ENCODE results near the gene GOPC.
"Not testable (repeated sequence)": the region's sequence is repeated elsewhere in the genome, so short reads cannot be mapped to it uniquely, and the experiment has no call there.

Gene GOPC

DNA sequence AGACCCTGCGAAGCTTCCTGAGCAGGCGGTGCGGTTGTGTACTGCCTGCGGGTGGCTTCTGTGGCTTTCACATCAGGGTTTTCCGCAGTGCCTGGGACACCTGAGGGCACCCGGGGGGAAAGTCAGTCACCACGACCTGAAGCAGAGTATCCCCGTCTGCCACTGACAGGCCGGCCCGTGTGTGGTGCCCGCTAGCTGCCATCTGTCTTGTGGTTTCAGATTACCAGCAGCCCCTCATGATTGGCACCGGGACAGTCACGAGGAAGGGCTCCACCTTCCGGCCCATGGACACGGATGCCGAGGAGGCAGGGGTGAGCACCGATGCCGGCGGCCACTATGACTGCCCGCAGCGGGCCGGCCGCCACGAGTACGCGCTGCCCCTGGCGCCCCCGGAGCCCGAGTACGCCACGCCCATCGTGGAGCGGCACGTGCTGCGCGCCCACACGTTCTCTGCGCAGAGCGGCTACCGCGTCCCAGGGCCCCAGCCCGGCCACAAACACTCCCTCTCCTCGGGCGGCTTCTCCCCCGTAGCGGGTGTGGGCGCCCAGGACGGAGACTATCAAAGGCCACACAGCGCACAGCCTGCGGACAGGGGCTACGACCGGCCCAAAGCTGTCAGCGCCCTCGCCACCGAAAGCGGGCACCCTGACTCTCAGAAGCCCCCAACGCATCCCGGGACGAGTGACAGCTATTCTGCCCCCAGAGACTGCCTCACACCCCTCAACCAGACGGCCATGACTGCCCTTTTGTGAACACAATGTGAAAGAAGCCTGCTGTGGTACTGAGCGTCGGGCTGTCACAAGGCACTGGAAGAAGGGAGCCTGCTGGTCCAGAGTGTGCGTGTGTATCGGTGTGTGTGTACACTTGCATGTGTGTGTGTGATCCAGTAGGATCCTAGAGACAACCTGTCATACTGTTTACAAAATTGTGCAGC, 54.4 kb downstream of the GOPC start:
- no peak for DNase-seq

DNA sequence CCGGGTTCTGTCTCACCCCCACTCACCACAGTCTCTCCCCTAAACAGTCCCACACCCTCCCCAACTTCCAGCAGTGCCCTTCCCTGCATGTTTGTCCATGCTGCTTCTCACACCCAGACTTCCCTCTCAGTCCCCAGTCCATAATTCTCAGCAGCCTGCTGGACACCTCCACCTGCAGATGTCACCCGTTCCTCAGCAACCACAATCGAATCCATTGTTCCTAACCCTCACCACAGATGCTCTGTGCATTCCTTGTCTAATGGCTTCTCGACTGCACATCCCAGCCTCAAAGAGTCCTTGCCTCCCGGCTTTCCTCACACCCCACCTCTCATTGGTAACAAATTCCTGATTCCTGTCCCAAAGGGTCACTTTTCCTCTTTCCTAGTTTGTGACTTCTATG, 55.6 kb downstream of the GOPC start:
- no peak for DNase-seq

DNA sequence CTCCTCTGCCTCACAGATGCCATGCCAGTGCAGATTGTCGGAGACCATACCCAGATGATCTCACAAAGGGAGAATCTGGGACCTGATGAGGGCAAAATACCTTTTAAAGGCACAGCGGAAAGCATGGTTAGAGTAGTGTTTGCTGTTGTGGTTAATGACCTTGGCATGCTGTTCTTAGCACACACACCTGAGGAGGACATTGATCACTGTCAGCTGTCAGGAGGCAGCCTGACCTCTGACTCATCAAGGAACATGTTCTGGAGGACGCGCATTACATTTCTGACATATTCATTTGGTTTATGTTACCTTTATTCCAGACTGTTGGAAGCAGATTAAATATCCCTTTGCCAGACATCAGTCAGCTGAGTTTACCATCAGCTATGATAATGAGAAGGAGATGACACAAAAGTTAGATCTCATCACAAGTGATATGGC, 57.1 kb downstream of the GOPC start:
- DNase-seq: peak; percentile 22

DNA sequence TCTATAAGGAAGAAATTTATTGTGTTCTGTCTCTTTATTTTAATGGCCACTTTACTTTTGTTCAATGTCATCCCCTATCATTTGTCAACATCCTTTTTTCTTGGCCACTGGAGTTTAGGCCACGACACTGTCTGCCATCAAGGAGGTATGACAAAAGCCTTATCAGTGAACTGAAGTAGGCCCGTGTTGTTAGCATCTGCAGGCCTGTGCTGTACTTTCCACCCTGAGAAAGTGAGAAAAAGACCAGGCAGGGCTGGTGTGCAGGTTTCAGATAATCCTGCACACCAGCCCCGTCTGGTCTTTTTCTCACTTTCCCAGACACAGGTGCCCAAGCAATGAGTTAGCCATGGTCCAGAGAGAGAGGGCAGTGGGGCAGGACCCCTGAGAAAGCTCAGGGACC, 57.6 kb downstream of the GOPC start:
- no peak for DNase-seq

DNA sequence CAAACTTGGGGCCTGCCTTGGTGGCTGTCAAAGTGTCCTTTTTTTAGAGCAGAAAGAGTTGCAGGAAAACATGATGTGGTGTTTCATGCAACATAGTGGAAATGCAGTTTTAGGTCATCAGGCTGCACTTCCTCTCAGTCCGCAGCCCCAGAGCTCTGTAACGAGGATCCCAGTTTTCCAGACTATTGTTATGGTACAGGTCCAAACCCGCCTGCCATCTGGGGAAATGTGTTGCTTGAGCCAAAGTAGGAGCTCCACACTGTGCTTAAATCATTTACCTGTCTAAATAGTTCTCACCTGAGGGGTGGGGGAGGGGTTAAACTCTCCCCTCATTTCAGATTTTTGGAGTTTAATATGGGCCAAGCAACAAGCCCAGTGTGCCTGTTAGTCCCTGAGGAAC, 59.8 kb downstream of the GOPC start:
- DNase-seq: no peak

DNA sequence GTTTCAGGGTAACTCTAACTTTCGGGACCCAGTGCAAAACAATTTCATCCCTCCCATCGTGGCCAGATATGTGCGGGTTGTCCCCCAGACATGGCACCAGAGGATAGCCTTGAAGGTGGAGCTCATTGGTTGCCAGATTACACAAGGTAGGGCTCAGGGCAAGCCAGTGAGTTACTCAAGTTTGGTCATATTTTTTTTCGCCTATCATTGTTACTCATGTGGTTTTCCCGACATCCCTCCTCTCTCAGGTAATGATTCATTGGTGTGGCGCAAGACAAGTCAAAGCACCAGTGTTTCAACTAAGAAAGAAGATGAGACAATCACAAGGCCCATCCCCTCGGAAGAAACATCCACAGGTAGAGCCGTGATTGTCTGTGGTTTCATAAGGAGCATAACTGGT, 61.6 kb downstream of the GOPC start:
- DNase-seq: no peak

DNA sequence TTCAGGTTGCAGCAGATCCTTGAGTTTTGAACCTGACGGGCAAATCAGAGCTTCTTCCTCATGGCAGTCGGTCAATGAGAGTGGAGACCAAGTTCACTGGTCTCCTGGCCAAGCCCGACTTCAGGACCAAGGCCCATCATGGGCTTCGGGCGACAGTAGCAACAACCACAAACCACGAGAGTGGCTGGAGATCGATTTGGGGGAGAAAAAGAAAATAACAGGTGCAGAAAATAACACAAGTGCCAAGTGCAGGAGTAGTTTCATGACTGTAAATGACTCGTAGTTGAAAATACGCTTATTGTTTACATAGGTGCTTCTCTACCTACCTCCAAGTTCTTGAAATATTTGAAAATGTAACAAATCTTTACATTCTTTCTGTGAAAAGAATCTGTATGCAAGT, 63.7 kb downstream of the GOPC start:
- no peak for DNase-seq

DNA sequence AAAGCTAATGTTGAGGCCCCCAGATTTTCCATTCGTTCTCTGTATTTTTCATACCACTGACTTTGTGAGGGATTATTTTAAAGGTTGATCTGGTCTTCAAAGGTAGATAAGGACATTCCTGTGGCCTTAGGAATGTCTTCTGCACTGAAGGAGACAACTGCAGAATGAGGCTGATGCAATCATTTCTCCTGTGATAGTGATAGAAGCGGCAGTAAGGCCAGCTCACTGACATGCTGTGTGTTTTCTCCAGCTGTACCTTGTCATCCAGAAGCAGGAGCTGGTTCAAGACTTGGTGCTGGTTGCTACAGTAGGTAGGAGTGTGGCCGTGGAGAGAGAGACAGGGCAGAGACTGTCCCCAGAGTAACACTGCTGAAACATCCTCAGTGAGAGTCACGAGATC, 66.0 kb downstream of the GOPC start:
- no peak for DNase-seq

DNA sequence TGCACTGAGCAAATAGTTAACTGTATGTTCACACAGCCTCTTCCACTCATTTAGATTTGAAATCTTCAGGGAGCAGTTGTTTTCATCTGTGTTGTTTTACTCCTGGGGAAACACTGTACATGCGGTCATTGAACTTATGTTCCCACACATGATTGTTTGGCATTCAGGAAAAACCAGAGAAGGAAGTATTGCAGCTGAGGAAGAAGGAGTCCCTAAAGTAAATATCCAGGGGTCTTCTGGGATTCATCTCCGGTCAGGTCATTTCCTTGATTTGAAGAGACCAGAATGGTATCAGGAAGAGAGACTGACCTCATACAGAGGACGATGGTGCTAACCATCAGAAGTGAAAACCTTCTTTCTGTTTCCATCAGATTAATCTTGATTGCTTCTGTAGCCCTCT, 67.3 kb downstream of the GOPC start:
- DNase-seq: no peak

DNA sequence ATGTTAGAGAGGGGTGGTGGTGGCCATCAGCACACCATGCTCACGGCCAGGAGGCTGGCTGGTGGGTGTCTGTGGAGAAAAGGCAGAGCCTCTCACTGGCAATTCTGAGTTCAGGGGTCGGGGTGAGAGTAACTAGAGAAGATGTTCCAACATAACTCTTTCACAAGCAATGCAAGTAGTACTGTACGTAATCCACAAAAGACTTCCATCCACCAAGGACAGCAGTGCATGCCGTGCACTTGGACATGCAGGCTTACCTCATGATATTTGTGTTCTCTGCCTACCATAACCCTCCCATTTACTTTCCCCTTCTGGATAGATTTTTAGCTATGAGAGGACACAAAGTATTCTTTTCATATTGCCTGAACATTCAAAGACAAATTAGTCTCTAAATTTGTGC, 68.5 kb downstream of the GOPC start:
- no peak for DNase-seq

DNA sequence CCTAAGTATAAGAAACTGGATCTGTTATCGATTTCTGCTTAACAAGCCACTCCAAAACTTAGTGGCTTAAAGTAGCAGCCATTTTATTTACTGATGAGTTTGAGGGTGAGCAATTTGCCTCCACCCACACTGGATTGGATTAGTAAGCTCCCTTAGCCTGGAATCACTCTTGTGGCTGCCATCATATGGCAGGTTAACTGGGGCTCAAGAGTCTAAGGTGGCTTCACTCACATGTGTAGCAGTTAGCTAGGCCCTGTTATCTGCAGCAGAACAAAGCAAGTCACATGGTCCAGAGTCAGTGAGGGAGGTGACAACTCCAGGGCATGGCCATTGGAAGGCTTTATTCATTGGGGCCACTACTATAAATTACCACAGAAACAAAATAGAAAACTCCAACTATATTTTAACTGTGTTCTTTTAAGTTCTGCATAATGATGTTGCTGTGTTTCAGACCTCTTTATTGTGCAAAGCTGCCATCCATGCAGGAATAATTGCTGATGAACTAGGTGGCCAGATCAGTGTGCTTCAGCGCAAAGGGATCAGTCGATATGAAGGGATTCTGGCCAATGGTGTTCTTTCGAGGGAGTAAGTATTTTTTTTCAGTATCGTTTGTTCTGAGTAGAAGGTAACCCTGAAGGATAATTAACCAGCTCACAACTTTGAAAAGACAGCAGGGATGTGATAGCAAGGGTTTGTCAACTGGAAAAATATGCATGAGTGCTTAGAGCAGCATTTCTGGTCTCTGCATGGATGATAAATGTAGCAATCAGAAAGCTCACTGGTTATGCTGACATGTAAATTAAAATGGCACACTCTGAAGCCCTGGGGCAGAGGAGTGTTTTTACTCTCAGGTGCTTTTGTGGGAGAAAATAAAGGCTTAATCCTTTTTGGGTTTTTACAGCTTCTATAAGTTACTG, 70.2 kb downstream of the GOPC start:
- no peak for DNase-seq

DNA sequence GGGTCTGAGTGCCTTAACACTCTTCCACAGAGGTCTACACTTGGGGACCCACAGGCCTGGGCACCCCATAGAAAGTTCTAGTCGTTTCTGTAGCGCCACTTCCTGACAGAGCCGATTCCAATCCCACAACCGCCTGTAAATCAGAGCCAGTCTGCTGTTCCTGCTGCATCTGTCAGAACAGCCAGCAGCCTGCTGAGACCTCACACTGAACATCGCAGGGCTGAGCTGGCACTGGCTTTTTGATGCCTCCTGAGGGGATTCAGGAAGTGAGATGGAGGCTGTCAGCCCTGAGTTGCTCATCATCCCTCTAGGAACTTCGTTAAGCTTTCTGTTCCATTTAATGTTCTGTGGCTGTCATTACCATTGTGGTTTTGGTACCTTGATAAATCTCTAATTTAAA, 71.0 kb downstream of the GOPC start:
- DNase-seq: no peak

DNA sequence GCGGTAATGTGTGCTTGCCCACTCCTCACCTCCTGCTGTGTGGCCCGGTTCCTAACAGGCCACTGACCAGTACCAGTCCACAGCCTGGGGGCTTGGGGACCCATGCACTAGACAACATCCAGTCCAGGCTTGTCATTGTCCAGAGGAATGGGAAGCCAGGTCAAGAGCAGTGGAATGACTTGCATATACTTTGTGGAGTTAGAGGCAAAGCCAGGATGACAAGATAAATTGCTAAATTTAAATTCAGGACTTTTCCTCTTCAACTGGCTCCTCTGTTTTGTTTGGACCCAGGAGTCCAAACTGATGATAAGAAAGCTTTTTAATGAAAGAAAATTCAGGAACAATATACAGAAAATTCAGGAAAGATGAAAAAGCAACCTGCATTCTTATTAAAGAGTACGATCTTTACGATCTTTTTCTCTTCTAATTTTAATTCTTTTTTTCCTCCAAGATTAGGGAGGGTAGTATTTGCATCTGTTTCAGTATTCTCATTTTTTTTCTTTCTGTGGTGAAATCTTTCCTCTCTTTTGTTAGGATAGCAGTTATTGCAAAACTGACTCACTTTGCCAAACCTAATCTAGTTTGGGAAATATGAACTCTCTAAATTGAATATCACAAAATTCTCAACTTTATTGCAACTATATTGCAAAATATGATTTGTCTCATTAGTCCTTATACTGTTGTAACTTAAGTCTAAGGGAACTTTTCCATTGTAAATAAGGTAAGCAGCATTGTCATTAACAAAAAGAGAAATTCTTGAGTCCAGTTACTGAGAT, 71.7 kb downstream of the GOPC start:
- DNase-seq: no peak

DNA sequence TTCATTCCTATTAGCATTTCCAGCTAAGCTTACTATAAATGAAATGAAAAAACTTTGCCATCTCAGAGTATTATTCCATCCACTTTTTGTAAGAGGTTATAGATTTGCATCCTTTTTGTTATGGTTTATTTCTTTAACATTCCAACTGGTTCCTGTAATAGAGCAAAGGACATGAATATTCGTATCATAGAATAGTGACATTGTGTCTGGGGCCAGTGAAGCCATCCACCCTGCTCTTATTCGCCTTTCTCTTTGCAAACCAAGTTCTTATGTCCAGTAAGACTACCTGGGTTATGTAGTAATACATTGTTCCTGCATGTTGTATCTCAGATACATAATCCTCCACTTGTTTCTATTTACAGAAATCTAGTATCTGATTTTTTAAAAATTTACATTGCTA, 76.7 kb downstream of the GOPC start:
- DNase-seq: no peak

DNA sequence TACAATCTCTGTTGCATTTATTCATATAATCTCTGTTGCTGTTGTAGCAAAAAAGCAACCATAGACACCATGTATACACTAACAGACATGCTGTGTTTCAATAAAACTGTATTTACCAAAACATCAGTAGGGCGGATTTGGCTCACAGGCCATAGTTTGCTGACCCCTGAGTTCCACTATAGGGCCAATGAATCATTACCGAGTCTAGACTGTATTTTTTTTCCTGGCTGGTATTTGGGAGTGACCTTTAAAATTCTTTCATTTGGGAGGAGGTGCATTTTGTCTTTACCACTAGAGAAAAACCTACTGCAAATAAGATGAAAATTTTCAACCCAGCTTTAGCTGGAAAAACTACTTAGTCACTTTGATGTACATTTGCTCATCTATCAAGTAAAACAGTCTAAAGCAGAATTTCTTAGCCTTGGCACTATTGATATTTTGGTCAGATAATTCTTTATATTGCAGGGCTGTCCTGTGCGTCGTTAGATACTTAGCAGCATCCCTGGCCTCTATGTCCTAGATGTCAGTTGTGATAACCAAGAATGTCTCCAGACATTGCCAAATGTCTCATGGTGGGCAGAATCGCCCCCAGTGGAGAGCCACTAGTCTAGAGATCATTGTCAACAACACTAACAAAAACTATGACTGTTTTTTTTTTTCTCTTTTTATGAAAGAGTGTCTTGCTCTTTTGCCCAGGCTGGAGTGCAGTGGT, 80.4 kb downstream of the GOPC start:
- no peak for DNase-seq

DNA sequence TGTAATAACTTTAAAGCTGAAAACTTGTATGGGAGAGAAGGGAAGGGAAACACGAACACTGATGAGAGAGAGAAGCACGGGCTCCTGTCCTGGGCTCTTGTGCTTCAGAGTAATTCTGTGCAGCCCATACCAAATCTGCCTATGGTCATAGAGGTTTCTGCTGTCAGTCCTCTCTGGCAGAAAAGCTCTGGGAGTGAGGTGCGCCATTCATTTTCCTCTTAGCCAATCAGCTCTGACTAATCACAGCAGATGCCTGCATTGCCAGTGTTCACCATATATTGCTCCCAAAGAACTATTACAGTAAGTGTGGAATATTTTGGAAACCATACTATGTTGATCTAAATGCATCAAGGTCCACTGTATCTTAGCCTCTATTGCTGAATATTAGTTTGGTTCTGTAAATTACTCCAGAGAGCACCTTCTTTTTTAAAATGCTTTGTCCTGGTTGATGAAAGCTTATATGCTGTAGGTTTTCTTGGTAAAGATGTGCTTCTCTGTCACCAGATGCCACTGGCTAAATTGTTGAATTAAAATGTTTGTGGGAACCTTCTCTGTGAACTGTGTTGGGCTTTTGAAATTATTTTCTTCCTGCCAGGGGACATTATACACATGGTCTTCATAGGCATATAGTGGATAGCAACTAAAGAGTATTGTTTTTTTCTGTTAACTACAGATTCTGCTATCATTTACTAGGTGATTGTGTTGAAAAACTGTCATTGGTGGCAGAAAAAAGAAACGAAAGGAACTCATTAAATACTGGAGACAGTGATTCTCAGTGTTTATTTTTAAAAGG, 81.5 kb downstream of the GOPC start:
- no peak for DNase-seq

DNA sequence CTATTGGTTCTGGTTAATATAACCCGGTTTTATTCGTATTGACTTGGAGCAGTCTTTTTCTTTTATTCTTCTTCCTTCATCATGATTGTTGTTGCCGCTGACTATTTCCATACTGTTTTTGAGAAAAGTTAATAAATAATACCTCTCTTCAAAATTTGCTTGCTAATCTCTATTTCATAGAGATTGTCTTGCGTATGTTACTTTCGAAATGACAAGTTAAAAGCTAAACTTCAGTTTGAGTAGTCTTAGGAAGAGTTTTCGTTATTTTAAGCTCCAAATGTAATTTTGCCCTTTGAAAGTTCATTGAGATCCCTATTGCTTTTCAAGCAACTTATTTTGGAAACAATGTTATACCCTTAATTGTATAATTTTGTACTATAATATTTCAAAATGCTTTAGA, 83.4 kb downstream of the GOPC start:
- no peak for DNase-seq

DNA sequence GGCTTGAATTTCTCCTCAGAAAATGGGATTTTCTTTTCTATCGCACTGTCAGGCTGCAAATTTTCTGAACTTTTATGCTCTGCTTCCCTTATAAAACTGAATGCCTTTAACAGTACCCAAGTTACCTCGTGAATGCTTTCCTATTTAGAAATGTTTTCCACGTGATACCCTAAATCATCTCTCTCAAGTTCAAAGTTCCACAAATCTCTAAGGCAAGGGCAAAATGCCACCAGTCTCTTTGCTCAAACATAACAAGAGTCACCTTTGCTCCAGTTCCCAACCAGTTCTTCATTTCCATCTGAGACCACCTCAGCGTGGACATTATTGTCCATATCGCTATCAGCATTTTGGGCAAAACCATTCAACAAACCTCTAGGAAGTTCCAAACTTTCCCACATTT, 84.3 kb downstream of the GOPC start:
- not testable (repeated sequence) for DNase-seq

DNA sequence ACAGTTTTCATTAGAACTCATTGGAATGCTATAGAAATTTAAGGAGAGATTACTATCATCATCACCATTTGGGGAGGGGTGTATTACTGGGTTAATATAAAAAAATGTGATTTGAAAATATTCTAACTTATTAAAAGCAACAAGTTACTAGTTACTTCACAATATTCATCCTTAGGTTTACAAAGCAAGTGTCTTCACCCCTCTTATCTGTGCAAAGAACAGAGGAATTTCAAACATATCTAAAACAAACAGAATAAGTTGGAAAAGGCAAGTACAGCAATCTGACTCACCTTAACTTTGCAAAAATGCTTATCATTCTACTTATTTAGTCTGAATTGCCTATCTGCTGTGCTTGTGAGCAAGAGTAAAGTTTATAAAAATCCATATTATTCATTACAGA, 87.0 kb downstream of the GOPC start:
- no peak for DNase-seq

DNA sequence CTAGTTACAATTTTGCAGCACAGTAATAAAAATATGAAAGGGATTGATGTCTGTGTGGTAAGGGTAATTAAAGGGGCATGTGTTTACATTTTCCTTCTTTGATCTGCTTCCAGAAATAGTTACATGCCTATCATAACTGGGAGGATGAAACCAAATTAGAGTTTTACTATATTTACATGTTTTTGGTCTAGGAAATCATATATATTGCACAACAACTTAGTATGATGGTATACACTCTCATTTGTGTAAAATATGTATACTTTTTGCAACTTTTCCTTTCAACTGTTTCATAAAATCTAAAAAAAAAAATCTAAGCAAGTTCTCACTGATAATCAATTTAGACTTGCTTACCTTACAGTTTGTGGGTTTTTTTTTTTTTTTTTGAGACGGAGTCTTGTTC, 87.7 kb downstream of the GOPC start:
- no peak for DNase-seq

DNA sequence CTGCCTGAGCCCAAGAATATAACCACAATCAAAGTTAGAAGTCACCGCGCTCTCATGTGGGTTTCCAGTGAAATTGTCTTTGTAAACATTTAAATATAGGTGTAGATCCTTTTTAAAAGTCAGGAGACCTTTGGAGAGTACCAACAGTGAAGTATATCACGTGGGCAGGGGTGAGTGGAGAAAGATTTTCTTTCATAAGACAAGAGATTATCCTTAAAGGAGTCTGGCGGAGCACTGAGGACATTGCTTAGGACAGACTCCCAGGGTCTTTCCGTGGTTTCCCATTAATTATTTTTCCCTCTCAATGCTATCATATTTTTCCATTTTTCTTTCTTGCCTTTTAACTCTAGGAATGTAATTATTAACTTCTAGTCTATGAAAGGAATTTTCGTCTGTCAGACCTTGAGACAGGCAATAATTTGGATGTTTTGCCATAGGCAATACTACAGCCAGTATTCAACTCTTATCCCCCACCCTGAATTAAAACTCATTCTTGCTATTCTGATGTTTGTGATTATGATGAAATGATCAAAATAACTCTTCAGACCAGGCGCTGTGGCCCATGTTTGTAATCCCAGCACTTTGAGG, 88.4 kb downstream of the GOPC start:
- no peak for DNase-seq

Measured in NCI-H187 treated with DMSO at 0.1 percent for 48 hours (cell line).